GM12864 (cell line): Measurements from ENCODE around the gene DMRT2.

Experiments used
- DNase-seq: peaks from one replicate; pipeline ENCODE4 v3.0.0-alpha.2; 2011; ENCODE audit warnings: low read depth
- H3K4me3 ChIP-seq: 2 replicates; pipeline ENCODE4 v1.5.1; 2011; ENCODE audit warnings: mild to moderate bottlenecking, low read depth, low read length, control low read depth
- TF ChIP-seq, protein P1 (sequence below): IDR thresholded peaks from 2 replicates; pipeline ENCODE4 v1.5.1; 2011; ENCODE audit warnings: low read depth, mild to moderate bottlenecking, moderate library complexity, low read length, control low read depth, inconsistent platforms; ENCODE audit errors: missing control alignments

Gene DMRT2

GRCh38 chr9:1100945-1101344 lies 50.8 kb downstream of the DMRT2 start:
- TF ChIP-seq, protein P1, sequence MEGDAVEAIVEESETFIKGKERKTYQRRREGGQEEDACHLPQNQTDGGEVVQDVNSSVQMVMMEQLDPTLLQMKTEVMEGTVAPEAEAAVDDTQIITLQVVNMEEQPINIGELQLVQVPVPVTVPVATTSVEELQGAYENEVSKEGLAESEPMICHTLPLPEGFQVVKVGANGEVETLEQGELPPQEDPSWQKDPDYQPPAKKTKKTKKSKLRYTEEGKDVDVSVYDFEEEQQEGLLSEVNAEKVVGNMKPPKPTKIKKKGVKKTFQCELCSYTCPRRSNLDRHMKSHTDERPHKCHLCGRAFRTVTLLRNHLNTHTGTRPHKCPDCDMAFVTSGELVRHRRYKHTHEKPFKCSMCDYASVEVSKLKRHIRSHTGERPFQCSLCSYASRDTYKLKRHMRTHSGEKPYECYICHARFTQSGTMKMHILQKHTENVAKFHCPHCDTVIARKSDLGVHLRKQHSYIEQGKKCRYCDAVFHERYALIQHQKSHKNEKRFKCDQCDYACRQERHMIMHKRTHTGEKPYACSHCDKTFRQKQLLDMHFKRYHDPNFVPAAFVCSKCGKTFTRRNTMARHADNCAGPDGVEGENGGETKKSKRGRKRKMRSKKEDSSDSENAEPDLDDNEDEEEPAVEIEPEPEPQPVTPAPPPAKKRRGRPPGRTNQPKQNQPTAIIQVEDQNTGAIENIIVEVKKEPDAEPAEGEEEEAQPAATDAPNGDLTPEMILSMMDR, result peak; percentile 14
- H3K4me3 ChIP-seq, result no peak overlapping the region
- no peak for DNase-seq

DNA sequence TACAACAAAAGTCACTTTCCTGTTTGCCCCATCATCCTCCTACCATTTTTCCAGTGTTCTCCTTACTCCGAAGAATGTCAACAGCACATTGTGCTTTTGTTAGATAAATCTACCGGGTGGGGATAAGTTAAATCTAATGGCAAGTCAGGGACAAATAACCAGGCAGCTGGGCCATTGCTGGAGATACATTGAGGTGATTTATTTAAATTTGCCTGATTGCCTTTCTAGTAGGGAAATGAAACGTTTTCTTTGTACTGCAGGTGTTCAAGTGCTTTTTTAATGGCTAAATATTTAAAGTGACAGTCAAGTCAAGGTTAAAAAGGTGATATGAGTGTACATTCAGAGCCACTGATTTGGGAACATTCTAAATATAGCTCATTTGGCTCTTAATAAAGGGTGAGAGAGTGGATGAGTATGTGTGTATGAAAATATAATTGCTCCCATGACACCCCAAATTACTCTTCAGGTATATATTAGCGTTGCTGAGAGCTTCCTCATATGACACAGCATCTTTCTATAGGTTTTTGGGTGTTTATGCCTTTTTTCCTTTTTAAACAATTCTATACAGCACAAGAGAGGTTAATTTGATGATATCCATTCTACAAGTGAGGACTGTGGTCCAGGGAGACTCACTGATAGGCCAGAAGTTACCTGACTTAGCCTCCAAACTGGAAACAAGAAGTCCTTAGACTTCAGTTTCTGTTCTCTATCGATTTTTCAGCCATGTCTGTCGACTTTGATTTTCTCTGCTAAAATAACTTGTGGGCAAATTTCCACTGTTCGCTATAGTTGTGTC lies 51.9 kb downstream of the DMRT2 start:
- no peak overlapping the region for H3K4me3 ChIP-seq
- TF ChIP-seq, protein P1, result no peak
- DNase-seq, result no peak

- DNase-seq, result no peak
- TF ChIP-seq, protein P1, result no peak
- no peak overlapping the region for H3K4me3 ChIP-seq
Observed at GRCh38 chr9:1102642-1102970, 52.4 kb downstream of the DMRT2 start.
